Activated CD8-positive, alpha-beta memory T cell treated with anti-CD3 and anti-CD28 coated beads, Interleukin-2, amount 10 ng/mL, durations not matched to agents 7 days and 5 days (primary cell): Measurements from ENCODE around the gene PPP4R3A. TPM values are rescaled to one million over a fixed set of nuclear protein-coding genes. Genes with fewer than 3 reads are reported as not detected.

ENCODE experiments used
- ATAC-seq: fragments of 150-1000 bp; cut with Tn5 transposase; one replicate; pipeline ENCODE4 v1.10.0; 2021; ENCODE audit warnings: moderate library complexity
- CTCF ChIA-PET: fragments of 350-600 bp; sonication (Branson Sonifier 250); formaldehyde crosslinking; loops from one replicate; lab custom pipeline; 2021; ENCODE audit warnings: antibody characterized with exemption; lab: Charles Lee
- DNase-seq: peaks from one replicate; pipeline ENCODE4 v3.0.0-alpha.2; 2020
- H3K27ac Mint-ChIP-seq: one replicate; pipeline ENCODE4 v1.8.0; 2021; ENCODE audit warnings: mild to moderate bottlenecking, mixed read lengths
- H3K27me3 Mint-ChIP-seq: one replicate; pipeline ENCODE4 v1.8.0; 2021; ENCODE audit warnings: mixed read lengths
- H3K36me3 Mint-ChIP-seq: one replicate; pipeline ENCODE4 v1.8.0; 2021; ENCODE audit warnings: mild to moderate bottlenecking, mixed read lengths
- H3K4me1 Mint-ChIP-seq: one replicate; pipeline ENCODE4 v1.8.0; 2021; ENCODE audit warnings: mixed read lengths
- H3K4me3 Mint-ChIP-seq: one replicate; pipeline ENCODE4 v1.8.0; 2021; ENCODE audit warnings: mild to moderate bottlenecking, moderate library complexity, mixed read lengths
- H3K9me3 Mint-ChIP-seq: one replicate; pipeline ENCODE4 v1.8.0; 2022; ENCODE audit warnings: low read depth, mixed read lengths
- total RNA-seq, 2 experiments: library from RNA; stranded (reverse); gene quantifications; one replicate each; pipeline ENCODE4 v1.2.3, GENCODE V29; 2021

PPP4R3A gene
- total RNA-seq, 2 experiments from 2014 or later = 138 to 148 TPM

GRCh38 chr14:91519239-91520036 is 9.3 kb upstream of the PPP4R3A start:
- DNase-seq (no peak), ATAC-seq (no peak)
- H3K36me3 Mint-ChIP-seq = no peaks in the 10 kb centered on the region
- H3K9me3 Mint-ChIP-seq = no peaks in the 10 kb centered on the region
- CTCF ChIA-PET = no interaction called here
- H3K27ac Mint-ChIP-seq = no peak overlapping the region
- no peak overlapping the region for H3K4me3 Mint-ChIP-seq
- H3K27me3 Mint-ChIP-seq = peaks cover 6% of the 10 kb centered on the region
- H3K4me1 Mint-ChIP-seq = no peaks in the 10 kb centered on the region

- no peak overlapping the region for H3K4me3 Mint-ChIP-seq
- DNase-seq (no peak), ATAC-seq (no peak)
- peaks cover 6% of the 10 kb centered on the region for H3K27me3 Mint-ChIP-seq
- no peaks in the 10 kb centered on the region for H3K4me1 Mint-ChIP-seq
- no peak overlapping the region for H3K27ac Mint-ChIP-seq
- no peaks in the 10 kb centered on the region for H3K9me3 Mint-ChIP-seq
- CTCF ChIA-PET = no interaction called here
- H3K36me3 Mint-ChIP-seq = no peaks in the 10 kb centered on the region
Observed at GRCh38 chr14:91516663-91517388, 6.7 kb upstream of the PPP4R3A start.

GRCh38 chr14:91515979-91516378 is 5.9 kb upstream of the PPP4R3A start:
- CTCF ChIA-PET = no interaction called here
- Mint-ChIP-seq H3K36me3 (peaks cover 1% of the 10 kb centered on the region), H3K4me1 (peaks cover 3% of the 10 kb centered on the region), H3K9me3 (no peaks in the 10 kb centered on the region), H3K27me3 (peaks cover 6% of the 10 kb centered on the region), H3K27ac (no peak overlapping the region), H3K4me3 (no peak overlapping the region)
- ATAC-seq = no peak
- no peak for DNase-seq

- Mint-ChIP-seq H3K4me1 (peaks cover 13% of the 10 kb centered on the region), H3K36me3 (peaks cover 28% of the 10 kb centered on the region), H3K27ac (peak overlapping the region; percentile 100), H3K27me3 (no peaks in the 10 kb centered on the region), H3K4me3 (peak overlapping the region; percentile 86), H3K9me3 (no peaks in the 10 kb centered on the region)
- ATAC-seq = no peak
- CTCF ChIA-PET = interaction anchor here (1.2 kb wide), 1 partner anchor 486 kb away, joined by 3 read pairs; no protein-coding TSS in a partner anchor
- no peak for DNase-seq
Observed at GRCh38 chr14:91511043-91511383, 903 bp upstream of the PPP4R3A start.

GRCh38 chr14:91509878-91510170 is 286 bp downstream of the PPP4R3A start:
- peaks cover 23% of the 10 kb centered on the region for H3K4me1 Mint-ChIP-seq
- CTCF ChIA-PET = interaction anchor here (1.8 kb wide), 1 partner anchor 401 kb away, joined by 5 read pairs; no protein-coding TSS in a partner anchor
- H3K27me3 Mint-ChIP-seq = no peaks in the 10 kb centered on the region
- no peaks in the 10 kb centered on the region for H3K9me3 Mint-ChIP-seq
- DNase-seq (no peak), ATAC-seq (peak; percentile 45)
- peak overlapping the region; percentile 86 for H3K4me3 Mint-ChIP-seq
- peak overlapping the region; percentile 100 for H3K27ac Mint-ChIP-seq
- peaks cover 36% of the 10 kb centered on the region for H3K36me3 Mint-ChIP-seq

GRCh38 chr14:91509083-91509877 is 830 bp downstream of the PPP4R3A start:
- peak overlapping the region; percentile 96 for H3K27ac Mint-ChIP-seq
- H3K9me3 Mint-ChIP-seq = no peaks in the 10 kb centered on the region
- peak; percentile 4 for ATAC-seq
- CTCF ChIA-PET = interaction anchor here (0.5 to 1.8 kb wide), 5 partner anchors 12 to 402 kb away, joined by 3 to 5 read pairs (median 3); no protein-coding TSS in a partner anchor
- H3K36me3 Mint-ChIP-seq = peaks cover 41% of the 10 kb centered on the region
- H3K4me1 Mint-ChIP-seq = peaks cover 28% of the 10 kb centered on the region
- H3K4me3 Mint-ChIP-seq = peak overlapping the region; percentile 93
- peak; percentile 66 for DNase-seq
- H3K27me3 Mint-ChIP-seq = no peaks in the 10 kb centered on the region

- Mint-ChIP-seq H3K27ac (peak overlapping the region; percentile 96), H3K9me3 (no peaks in the 10 kb centered on the region), H3K4me3 (peak overlapping the region; percentile 93), H3K27me3 (no peaks in the 10 kb centered on the region), H3K36me3 (peaks cover 49% of the 10 kb centered on the region), H3K4me1 (peaks cover 35% of the 10 kb centered on the region)
- ATAC-seq (no peak), DNase-seq (no peak)
- CTCF ChIA-PET = interaction anchor here (1.0 kb wide), 1 partner anchor 11 kb away, joined by 3 read pairs; no protein-coding TSS in a partner anchor
Observed at GRCh38 chr14:91508105-91508504, 2.0 kb downstream of the PPP4R3A start.

- H3K9me3 Mint-ChIP-seq = no peaks in the 10 kb centered on the region
- H3K4me3 Mint-ChIP-seq = peak overlapping the region; percentile 42
- no peak overlapping the region for H3K27ac Mint-ChIP-seq
- no peak for ATAC-seq
- peaks cover 43% of the 10 kb centered on the region for H3K4me1 Mint-ChIP-seq
- CTCF ChIA-PET = interaction anchor here (1.9 kb wide), 1 partner anchor 9 kb away, joined by 6 read pairs; no protein-coding TSS in a partner anchor
- peaks cover 59% of the 10 kb centered on the region for H3K36me3 Mint-ChIP-seq
- no peaks in the 10 kb centered on the region for H3K27me3 Mint-ChIP-seq
- DNase-seq = no peak
Observed at GRCh38 chr14:91506226-91506625, 3.9 kb downstream of the PPP4R3A start.

- Mint-ChIP-seq H3K4me3 (no peak overlapping the region), H3K36me3 (peaks cover 54% of the 10 kb centered on the region), H3K9me3 (no peaks in the 10 kb centered on the region), H3K27ac (peak overlapping the region; percentile 38), H3K4me1 (peaks cover 54% of the 10 kb centered on the region), H3K27me3 (no peaks in the 10 kb centered on the region)
- ATAC-seq = no peak
- DNase-seq = no peak
- CTCF ChIA-PET = no interaction called here
Observed at GRCh38 chr14:91503000-91503504, 7.1 kb downstream of the PPP4R3A start.

- H3K9me3 Mint-ChIP-seq = no peaks in the 10 kb centered on the region
- peak overlapping the region; percentile 29 for H3K27ac Mint-ChIP-seq
- peaks cover 56% of the 10 kb centered on the region for H3K36me3 Mint-ChIP-seq
- no peak for DNase-seq
- no peak overlapping the region for H3K4me3 Mint-ChIP-seq
- CTCF ChIA-PET = no interaction called here
- peaks cover 61% of the 10 kb centered on the region for H3K4me1 Mint-ChIP-seq
- no peaks in the 10 kb centered on the region for H3K27me3 Mint-ChIP-seq
- ATAC-seq = no peak
Observed at GRCh38 chr14:91501951-91502930, 7.9 kb downstream of the PPP4R3A start.

GRCh38 chr14:91501348-91501747 is 8.8 kb downstream of the PPP4R3A start:
- Mint-ChIP-seq H3K4me3 (no peak overlapping the region), H3K27ac (no peak overlapping the region), H3K4me1 (peaks cover 65% of the 10 kb centered on the region), H3K27me3 (no peaks in the 10 kb centered on the region), H3K9me3 (no peaks in the 10 kb centered on the region), H3K36me3 (peaks cover 53% of the 10 kb centered on the region)
- CTCF ChIA-PET = interaction anchor here (0.9 kb wide), 1 partner anchor 11 kb away, joined by 4 read pairs; no protein-coding TSS in a partner anchor
- ATAC-seq = no peak
- DNase-seq = no peak

- Mint-ChIP-seq H3K4me3 (no peak overlapping the region), H3K36me3 (peaks cover 27% of the 10 kb centered on the region), H3K4me1 (peaks cover 71% of the 10 kb centered on the region), H3K27ac (peak overlapping the region; percentile 15), H3K9me3 (no peaks in the 10 kb centered on the region), H3K27me3 (no peaks in the 10 kb centered on the region)
- ATAC-seq (no peak), DNase-seq (no peak)
- CTCF ChIA-PET = interaction anchor here (1.3 to 1.5 kb wide), 2 partner anchors 9 to 12 kb away, joined by 3 to 6 read pairs; no protein-coding TSS in a partner anchor
Observed at GRCh38 chr14:91496790-91497189, 13.3 kb downstream of the PPP4R3A start.
